GM18951 (cell line): ENCODE data around the gene JADE2.
"Not testable (repeated sequence)": the region's sequence is repeated elsewhere in the genome, so short reads cannot be mapped to it uniquely, and the experiment has no call there.

Experiments
- POLR2A ChIP-seq: IDR thresholded peaks from 4 replicates; pipeline ENCODE4 v1.6.1; 2011; ENCODE audit warnings: mild to moderate bottlenecking; ENCODE audit not compliant: insufficient read length, insufficient read depth; ENCODE audit errors: extremely low read depth
- in situ Hi-C: fragments of 300-500 bp; cut with MboI; formaldehyde crosslinking; loops from one replicate; pipeline ENCODE4 v1.12.0; 2022; ENCODE audit warnings: low sequenced_read_pairs, mixed read lengths, inconsistent platforms; ENCODE audit not compliant: unreplicated experiment

Gene JADE2

DNA sequence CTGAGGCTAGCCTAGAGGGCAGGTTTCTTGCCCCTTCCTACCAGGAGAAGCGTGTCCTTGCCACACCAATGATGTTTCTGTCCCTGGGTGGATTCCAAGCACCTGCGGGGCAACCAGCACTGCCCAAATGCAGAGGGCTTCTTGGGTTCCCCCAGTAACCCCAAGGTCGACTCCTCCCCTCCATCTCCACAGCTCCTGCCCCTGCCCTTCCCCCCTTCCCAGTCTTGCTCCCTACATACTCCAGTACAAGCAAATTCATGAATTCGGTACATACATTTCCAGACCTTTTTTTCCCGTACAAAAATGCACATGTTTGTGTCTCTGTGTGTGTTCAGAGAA is 12.8 kb upstream of the JADE2 start:
- no peak for TF ChIP-seq POLR2A
- in situ Hi-C loops = no loop called here

DNA sequence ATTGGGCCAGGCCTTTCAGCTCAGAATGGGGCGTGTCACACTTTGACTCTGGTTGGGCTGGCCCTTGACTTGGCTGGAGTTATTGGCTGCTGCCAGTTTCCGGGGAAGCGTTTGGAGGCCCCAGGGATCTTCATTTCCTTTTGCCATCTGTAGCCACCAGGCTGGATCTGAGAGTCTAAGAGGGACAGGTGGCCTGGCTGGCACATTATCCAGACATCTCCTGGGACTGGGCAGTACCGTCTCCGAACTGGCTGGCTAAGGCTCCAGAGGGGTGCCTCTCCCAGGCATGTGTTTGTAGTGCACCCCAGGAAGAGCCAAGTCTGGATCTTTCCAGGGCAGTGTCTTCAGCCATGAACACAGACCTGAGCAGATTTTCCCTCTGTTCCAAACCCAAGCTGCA is 9.7 kb upstream of the JADE2 start:
- in situ Hi-C loops = no loop called here
- no peak for TF ChIP-seq POLR2A

DNA sequence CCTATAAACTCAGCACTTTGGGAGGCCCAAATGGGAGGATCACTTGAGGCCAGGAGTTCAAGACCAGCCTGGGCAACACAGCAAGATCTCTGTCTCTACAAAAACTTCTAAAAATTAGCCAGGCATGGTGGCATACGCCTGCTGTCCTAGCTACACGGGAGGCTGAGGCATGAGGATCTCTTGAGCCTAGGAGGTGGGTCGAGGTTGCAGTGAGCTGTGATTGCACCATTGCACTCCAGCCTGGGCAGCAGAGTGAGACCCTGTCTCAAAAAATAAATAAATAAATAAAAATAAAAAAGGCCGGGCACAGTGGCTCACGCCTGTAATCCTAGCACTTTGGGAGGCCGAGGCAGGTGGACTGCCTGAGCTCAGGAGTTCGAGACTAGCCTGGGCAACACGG is 8.5 kb upstream of the JADE2 start:
- in situ Hi-C loops = not testable (repeated sequence)

- in situ Hi-C loops = no loop called here
- TF ChIP-seq POLR2A = no peak
Observed at GRCh38 chr5:134517553-134517952, 7.9 kb upstream of the JADE2 start.

GRCh38 chr5:134519989-134520388 is 5.5 kb upstream of the JADE2 start:
- TF ChIP-seq POLR2A = no peak
- in situ Hi-C loops = no loop called here

DNA sequence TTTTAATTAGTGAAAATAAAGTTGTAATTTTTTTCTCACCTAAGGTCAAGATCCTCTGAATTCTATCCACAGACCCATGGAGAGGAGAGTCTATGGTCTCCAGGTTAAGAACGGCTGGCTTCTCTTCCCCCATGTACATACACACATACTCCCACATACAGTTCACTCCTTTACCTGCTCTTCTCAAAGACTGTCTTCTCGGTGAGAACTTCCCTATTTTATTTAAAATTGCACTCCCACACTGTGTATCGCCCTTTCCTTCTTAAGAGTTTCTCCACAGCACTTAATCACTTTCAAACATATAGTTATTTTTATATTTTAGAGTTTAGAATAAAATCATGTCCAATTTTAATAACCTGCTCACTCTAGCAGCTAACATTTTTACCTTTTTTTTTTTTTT is 3.6 kb upstream of the JADE2 start:
- no peak for TF ChIP-seq POLR2A
- in situ Hi-C loops = no loop called here

DNA sequence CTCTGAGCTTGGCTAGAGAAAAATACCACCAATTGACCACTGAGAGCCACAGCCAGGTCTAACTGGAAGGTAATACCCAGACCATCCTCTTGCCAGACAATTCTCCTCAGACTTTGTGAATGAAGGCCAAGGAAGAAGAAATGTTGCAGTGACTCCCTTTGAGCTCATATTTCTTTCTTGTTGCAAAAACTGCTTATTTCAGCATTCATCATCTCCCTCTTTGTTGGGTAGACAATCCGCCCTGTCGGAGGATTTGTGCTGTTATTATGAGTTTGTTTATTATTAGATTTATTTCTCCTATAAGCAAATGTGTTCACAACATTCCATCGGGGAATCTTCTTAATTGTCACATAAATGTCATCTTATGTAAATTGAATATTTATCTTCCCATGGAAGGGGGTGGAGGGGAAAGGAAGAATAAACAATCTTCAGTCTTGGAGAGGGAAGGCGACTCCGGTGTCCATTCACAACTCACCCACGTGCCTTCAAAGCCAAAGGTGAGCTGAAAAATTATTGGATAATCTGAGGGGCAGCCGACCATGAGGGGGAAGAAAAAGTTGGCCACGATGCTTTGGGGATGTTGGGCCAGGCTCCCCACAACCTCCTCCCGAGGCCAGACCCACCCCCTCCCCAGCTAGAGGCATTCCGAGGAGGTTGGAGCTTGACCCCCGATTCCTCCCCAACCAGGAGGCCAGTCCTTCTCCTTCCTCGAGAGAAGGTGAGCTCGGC is 1.8 kb upstream of the JADE2 start:
- TF ChIP-seq POLR2A = no peak
- in situ Hi-C loops = no loop called here

DNA sequence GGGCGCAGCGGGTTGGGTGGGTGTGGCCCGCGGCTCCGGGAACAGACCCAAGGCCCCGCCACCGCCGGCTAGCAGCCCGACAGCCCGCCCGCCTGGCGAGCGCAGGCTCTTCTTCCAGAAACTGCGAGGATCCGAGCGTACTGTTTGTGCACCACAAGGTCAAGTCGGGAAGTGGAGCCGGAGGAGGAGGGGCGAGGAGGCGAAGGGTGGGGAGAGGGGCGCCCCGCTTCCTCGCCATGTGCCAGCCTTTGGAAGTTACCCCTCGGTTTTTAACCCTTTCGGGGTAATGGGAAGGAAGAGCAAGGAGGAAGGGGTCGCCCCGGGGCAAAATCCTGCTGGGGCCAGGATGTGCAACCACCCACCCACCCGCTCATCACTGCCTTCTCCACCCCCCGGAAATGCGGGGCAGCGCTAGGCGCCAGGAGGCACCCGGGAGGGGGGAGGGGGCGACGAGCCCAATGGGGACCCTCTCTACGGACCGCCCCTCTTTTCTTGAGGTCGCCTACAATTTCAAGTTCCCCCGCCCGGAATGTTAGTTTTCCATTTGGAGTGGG is 1.1 kb upstream of the JADE2 start:
- TF ChIP-seq POLR2A = peak; percentile 54
- in situ Hi-C loops = no loop called here

- peak; percentile 51 for TF ChIP-seq POLR2A
- in situ Hi-C loops = no loop called here
Observed at GRCh38 chr5:134525683-134526482, 413 bp downstream of the JADE2 start.

DNA sequence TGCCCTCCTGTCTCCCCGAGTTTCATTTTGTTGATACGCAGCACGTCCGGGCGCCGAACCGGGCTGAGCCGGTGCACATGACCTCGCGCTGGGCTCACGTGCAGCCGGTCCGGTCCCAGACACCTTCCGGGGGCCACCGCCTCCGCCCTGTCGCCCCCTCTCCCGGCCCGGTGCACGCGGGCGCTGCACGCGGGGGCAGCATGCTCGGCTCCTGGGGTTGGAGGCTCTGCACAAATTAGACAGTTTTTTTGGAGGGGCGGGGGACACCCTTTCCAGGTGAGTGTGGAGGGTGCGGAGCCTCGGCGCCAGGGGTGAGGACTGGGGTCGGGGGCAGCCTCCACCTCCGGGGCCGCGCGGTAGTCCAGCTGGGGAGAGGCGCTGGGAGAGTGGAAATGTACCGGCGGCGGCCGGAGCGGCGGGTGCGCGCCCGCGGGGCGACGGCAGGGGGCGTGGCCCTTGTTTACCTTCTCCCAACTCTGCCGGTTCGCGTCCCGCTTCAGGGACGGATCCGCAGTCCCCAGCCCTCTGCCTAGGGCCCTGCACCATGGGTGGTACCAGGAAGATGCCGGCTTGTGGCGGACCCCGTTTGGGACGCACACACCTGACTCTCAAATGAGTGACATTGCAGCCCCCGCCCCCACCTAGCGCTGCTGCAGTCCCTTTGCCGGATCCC is 1.1 kb downstream of the JADE2 start:
- peak; percentile 44 for TF ChIP-seq POLR2A
- in situ Hi-C loops = no loop called here

GRCh38 chr5:134527156-134527960 is 1.9 kb downstream of the JADE2 start:
- in situ Hi-C loops = no loop called here
- peak; percentile 39 for TF ChIP-seq POLR2A

GRCh38 chr5:134527961-134528424 is 2.5 kb downstream of the JADE2 start:
- in situ Hi-C loops = no loop called here
- TF ChIP-seq POLR2A = no peak

DNA sequence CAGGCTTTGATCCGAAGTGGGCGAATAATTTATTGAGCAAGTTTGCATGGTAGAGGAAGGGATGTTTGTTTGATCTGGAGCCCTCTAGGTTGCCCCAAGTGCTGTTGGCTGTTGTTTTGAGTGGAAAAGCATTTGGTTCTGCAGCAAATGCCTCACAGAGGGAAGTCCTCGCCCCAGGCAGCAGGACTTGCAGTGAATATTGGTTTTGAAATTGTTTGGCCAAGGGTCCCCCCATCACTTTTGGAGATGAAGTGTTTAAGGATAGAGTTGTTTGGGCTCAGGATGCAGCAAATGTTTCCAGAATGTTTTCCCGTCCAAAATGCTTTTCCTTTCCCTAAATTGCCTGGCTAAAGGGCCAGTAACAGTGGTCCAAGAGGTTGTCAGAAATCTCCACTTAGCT is 3.1 kb downstream of the JADE2 start:
- in situ Hi-C loops = no loop called here
- no peak for TF ChIP-seq POLR2A
